Measurements from ENCODE around the gene SPOUT1.

Gene SPOUT1

DNA sequence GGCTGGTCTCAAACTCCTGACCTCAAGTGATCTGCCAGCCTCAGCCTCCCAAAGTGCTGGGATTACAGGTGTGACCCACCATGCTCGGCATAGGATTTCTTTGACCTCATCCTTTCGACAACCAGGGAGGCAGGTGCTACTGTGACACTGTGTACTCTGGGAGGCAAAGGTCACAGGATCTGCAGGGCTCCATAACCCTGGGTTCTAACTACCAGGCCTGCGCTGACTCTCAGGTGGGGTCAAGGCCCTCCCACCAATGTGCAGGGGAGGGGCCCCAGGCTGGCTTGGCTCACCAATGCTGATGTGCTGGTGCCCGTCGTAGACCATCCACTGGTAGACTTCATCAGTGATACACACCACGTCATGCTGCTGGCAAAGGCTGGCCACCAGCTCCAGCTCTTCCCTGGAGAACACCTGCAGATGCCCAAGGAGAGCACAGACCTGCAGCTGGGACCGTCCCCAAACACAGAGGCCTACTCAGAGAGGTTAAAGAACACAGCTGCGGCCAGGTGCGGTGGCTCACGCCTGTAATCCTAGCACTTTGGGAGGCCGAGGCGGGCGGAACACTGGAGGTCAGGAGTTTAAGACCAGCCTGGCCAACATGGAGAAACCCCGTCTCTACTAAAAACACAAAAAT, 7.0 kb upstream of the SPOUT1 start:
- DNase-seq (ENCODE audit: low read depth): no peak

DNA sequence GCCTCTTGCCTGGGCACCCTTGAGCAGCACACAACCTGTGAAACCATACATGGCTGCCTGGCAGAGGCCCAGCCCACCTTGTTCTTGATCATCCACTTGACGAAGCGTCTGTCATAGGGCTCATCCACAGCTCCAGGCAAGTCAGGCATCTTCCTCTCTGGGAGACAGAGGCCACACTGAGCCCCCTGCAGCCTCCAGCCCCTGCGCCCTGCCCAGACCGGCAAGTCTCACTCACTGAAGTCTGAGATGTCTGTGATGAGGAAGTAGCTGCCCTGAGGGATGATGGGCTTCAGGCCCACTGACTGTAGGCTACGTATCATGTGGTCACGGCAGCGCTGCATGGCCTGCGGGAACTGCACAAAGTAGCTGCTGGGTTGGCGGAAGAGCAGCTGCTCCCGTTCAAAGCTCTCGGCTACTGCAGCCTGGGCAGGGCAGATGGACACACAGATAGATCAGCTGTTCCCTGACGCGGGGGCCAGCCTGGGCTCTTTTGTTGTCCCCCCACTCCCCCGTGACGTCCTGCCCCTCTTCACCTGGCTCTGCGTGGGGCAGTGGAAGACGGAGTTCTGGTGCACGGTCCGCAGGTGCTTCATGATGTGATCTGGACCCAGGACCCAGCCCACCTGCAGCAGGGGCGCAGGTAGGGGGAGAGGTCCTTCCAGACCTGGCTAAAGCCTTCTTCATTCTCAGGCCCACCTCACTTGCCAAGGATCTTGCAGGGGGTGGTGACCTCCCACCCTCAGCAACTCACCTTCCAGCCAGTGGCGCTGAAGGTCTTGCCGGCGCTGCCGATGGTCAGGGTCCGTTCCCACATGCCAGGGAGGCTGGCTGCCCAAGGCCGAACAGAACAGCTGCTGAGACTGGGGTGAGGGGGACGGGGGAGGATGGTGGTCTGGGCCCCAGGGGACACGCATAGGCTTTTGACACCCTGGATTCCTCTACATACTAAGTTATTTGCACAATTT, 5.9 kb upstream of the SPOUT1 start:
- DNase-seq (ENCODE audit: low read depth): no peak

DNA sequence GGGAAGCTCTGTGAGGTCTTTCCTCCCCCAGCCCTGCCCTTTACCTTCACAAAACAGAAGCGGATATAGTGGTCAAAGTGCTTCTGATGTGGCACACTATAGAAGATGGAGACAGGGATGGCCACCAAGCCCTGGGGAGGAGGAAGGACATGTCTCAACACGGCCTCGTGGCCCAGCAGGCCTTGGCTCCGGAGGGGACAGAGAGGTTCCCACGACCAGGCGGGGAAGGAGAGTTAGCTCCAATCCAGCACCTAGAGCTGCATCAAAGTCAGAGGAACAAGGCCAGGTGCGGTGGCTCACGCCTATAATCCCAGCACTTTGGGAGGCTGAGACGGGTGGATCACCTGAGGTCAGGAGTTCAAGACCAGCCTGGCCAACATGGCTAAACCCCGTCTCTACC, 4.1 kb upstream of the SPOUT1 start:
- DNase-seq (ENCODE audit: low read depth): no peak

DNA sequence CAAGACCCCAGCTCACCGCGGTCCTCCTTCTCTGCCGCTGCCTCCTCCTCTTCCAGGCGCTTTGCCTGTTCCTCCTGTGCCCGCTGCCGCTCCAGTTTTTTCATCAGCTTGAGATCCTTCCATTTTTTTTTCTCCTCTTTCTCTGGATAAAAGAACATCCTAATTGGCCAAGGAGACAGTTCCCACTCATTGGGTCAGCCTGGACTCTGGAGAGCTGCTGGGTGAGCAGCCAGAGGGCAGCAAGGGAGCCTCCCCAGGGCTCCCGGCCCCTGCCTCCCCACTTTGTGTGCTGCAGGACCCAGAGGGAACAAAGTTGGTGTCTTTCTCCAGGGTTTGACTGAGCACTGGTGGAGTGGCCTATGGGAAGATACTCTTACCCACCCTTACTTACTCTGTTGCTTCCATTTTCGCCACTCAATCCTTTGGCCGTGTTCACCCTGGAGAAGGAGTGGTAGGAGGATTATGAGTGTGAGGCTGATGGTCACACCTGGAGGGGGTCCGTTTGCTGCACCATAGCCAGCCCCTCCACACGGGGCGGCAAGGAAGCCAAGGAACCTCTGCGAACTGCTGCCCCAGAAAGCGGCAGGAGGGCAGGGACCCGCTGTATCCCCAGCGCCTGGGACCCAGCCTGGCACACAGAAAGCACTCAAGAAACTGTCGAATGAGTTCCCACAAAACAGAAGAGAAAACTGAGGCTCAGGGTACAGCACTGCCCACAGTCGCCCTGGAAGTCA, 708 bp downstream of the SPOUT1 start:
- DNase-seq (ENCODE audit: low read depth): peak; percentile 26

DNA sequence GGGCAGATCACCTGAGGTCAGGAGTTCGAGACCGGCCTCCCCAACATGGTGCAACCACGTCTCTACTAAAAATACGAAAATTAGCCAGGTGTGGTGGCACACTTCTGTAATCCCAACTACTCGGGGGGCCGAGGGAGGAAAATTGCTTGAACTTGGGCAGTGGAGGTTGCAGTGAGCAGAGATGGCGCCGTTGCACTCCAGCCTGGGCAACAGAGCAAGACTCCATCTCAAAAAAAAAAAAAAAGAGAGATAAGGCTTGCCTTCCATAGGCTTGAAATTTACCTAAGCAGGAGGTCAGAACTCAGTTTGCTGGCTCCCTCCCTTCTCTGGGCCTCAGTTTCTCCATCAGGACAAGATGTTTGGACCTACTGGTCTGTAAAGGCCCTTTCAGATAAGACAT, 1.3 kb downstream of the SPOUT1 start:
- no peak for DNase-seq (ENCODE audit: low read depth)

DNA sequence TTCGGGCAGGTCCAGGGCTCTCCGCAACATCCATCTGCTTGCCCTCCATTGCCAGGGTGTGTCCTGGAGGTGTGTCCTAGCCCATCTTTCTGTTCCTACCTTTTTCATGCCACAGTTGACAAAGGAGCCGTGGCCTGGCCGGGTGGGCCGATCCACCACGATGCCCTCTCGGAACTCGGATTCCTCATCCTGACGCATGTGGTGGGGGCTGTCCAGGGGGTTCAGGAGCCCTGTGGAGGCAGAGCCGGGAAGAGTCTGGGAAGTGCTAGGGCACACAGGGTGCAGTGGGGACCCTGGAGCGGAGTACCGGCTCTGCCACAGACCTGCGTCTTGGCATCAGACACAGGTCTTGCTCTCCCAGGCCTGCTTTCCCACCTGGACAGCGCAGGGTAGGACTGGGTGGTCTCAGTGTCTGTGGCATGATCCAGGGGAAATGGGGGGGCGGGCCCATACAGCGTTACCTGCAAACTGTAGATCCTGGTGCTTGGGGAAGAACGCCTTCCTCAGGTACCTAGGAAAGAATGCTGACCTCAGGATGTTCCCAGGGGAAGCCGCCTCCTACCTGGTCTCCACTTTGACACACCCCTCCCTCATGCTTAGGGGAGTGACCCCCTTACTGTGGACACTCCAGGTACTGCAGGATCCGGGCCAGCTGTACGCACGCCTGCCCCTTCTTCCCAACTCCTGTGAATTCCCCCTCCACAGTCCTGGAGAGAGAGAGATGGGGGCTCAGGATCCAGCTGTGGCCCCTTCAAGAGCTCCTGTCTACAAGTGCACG, 3.5 kb downstream of the SPOUT1 start:
- peak; percentile 32 for DNase-seq (ENCODE audit: low read depth)

DNA sequence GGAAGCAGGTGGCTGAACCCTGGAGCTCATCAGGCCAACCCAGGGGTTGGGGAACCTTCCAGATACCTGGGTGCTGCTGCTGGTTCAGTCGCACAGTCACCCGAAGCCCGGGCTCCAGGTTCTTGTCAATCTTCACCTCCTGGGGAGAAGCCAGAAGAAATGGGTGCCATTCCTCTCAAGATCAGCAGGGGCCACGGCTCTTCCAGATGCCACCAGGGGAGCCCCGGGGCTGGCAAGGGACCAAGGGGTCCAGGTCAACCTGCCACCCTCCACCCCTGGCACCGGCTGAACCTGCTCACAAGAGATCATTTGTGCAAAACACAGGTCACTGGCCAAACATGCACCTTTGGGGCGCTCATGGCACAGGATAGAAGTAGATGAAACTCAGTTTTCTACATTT, 4.7 kb downstream of the SPOUT1 start:
- DNase-seq (ENCODE audit: low read depth): no peak

DNA sequence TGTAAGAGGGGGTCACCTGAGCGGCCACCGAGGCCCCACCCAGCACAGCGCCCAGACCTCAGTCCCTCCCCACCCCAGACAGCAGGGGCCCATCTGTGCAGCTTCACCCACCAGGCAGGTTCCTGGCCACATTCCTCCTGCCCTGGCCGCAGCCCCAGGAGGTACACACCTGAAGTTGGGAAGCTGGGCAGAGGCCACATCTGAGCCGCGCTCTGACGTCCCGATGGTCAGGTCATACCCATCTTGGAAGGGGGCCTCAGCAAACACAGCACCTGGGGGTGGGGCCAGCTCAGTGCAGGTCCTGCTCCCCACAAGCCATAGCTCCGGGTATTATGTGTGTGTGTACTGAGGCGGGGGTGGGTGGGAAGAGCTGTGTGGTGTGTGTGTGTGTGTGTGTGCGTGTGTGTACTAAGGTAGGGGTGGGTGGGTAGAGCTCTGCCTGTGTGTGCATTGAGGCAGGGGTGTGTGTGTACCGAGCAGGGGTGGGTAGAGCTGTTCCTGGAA, 5.6 kb downstream of the SPOUT1 start:
- no peak for DNase-seq (ENCODE audit: low read depth)

DNA sequence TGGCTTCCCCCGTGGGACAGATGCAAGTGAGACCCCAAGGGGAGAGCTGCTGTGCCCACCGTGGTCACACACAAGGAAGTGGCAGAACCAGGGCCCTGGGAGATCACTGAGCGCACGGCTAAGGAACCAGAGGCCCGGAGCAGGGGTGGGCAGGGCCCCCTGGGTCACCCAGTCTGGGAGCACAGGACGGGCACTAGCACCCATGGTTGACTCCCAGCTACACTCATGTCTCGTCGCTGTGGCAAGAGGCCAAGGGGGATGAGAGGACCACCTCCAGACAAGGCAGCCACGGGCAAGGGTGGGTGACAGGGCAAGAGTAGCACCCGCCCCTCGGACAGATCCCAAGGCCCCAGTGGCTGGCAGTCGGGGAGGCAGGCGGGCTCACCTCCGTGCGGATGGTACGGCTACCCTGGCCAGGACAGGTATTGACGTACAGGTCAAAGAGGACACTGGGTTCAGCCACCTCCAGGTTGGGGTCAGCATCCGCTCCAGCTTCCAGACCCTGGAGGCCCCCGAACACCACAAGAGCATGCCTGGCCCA, 6.2 kb downstream of the SPOUT1 start:
- DNase-seq (ENCODE audit: low read depth): no peak

DNA sequence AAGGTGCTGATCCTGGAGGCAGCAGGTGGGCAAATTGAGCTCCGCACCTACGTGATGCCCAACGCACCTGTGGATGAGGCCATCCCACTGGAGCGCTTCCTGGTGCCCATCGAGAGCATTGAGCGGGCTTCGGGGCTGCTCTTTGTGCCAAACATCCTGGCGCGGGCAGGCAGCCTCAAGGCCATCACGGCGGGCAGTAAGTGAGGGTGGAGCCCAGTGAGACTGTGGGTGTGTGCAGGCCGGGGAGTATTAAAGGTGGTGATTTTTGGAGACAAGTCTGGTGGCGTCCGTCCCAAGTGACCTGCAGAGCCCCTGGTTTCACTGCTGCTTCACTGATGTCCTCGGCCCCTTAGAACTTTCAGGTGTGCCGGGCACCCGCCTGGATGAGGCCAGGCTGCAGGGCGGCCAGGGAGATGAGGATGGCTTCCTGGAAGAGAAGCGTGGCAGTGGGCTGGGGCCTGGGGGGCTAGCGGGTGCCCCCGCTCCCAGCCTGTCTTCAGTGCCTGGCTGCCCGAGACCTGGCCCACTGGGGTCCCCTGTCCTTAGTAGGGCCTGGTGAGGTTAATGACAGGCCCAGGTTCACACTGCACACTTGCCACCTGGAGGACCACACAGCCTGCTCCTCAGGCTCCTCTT, 7.1 kb downstream of the SPOUT1 start:
- DNase-seq (ENCODE audit: low read depth): no peak

DNA sequence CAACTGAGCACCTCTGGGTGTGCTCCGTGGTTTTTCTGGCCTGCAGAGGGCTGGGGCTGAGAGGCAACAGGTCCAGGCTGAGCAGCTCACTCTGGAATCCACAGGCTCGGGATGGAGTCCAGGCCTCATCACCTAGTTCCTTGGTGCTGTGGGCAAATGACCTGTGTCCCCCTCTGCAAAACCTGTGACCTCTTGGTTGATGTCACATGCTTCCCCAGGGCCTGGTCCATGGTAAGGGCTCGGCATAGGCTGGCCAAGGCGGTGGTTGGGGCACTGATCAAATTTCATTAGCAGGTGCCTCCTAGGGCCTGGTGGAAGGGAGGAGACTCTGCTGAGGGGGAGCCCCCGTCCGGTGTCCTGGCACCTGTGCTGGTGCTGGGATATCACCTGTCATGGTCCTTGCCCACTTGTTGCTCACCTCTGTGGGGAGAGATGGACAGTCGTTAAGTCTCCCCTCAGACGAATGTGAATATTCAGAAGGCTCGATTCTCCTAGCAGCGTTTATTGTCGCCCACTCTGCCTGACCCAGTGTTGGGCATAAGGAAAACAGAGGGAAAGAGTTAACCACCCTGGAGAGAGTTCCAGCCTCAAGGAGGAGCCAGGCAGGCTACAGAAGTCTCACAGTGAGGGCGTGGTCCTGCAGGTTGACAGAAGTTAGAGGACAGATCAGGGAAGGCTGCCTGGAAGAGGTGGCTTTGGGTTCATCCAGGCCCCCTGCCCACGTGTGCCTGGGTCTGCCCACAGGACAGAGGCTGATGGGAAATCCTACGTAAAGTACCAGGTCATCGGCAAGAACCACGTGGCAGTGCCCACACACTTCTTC, 7.8 kb downstream of the SPOUT1 start:
- DNase-seq (ENCODE audit: low read depth): no peak

DNA sequence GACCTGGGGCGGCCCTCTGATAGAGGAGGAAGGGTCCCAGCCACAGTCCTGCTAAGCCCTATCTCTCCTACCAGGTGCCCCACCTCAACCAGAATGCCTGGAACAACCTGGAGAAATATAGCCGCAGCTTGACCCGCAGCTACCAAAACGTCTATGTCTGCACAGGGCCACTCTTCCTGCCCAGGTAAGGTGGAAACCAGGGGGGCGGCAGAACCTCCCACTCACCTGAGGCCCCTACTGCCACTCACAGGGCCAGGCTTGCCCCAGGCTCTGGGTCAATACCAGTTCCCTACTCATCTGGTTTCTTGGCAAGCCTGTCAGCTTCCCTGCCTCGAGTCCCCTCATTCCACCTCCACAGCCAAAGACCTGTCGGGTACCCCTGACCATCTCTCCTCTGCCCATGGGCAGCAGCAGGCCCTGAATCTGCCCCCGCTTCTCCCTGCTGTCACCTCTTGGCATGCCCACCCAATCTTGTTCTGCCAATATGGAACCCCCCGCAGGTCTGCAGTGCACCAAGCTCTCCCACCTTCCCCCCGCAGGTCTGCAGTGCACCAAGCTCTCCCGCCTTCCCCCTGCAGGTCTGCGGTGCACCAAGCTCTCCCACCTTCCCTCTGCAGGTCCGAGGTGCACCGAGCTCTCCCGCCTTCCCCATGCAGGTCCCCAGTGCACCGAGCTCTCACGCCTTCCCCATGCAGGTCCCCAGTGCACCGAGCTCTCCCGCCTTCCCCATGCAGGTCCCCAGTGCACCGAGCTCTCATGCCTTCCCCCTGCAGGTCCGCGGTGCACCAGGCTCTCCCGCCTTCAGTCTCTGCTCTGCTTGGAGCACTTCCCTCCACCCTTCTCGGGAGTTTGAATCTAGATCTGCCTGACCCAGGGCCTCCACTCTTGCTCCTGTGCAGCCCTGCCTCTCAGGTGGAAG, 8.7 kb downstream of the SPOUT1 start:
- DNase-seq (ENCODE audit: low read depth): no peak

DNA sequence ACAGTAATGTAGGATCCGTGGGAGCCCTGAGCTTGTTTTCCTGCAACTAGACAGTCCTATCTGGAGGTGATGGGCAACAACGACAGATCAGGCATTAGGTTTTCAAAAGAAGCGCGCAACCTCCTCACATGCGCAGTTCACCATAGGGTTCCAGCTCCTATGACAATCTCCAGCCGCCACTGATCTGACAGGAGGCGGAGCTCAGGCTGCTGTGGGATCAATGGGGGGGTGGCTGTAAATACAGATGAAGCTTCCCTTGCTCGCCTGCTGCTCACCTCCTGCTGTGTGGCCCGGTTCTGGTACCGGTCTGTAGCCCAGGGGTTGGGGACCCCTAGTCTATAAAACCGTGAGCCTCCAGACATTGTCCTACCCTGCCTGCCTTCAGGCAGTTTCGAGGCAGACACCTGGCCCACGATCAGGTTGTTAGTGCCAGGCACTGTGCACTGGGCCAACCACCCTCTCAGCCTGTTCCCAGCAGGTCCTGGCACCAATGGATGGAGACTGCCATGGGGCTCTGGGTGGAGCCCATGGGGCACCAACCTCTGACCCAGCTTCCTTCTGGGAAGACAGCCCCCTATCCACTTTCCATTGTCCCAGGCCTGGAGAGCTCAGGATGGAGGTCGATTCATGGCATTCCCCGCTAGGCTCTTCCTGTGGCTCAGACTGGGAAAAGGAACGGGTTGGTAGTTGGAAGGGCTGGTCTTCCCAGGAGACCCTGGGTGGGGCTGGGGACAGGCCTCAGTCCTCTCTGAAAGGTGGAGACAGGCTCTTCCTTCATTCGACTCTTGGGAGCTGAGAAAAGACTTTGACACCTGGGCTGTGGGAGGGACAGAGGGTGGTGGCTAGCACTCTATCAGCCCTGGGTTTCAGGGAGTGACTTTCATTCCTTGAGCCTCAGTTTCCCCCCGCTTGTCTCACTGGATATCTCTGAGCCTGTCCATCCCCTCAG, 9.6 kb downstream of the SPOUT1 start:
- DNase-seq (ENCODE audit: low read depth): peak; percentile 26

DNA sequence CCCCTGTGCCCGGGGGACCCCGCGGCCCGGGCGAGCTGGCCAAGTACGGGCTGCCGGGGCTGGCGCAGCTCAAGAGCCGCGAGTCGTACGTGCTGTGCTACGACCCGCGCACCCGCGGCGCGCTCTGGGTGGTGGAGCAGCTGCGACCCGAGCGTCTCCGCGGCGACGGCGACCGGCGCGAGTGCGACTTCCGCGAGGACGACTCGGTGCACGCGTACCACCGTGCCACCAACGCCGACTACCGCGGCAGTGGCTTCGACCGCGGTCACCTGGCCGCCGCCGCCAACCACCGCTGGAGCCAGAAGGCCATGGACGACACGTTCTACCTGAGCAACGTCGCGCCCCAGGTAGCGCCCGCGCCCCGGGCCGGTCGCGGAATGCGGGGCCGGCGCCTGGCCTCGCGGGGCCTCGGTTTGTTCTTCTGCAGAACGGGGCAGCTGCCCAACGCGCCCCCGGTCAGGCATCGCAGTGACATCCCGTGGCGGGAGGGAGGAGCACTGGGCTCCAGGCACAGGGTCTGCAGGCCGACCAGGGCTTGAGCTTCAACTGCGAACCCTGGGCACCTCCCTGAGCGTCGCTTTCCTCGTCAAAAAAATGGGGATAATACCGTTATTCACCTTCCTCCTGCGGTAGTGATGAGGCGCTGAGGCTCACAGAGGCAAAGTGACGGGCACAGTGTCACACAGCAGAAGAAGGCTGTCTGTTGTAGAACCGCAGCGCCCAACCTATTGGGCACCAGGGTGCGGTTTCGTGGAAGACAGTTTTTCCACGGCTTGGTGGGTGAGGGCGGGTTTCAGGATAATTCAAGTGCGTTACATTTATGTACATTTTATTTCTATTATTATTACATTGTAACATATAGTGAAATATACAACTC, 10.5 kb downstream of the SPOUT1 start:
- peak; percentile 58 for DNase-seq (ENCODE audit: low read depth)

DNA sequence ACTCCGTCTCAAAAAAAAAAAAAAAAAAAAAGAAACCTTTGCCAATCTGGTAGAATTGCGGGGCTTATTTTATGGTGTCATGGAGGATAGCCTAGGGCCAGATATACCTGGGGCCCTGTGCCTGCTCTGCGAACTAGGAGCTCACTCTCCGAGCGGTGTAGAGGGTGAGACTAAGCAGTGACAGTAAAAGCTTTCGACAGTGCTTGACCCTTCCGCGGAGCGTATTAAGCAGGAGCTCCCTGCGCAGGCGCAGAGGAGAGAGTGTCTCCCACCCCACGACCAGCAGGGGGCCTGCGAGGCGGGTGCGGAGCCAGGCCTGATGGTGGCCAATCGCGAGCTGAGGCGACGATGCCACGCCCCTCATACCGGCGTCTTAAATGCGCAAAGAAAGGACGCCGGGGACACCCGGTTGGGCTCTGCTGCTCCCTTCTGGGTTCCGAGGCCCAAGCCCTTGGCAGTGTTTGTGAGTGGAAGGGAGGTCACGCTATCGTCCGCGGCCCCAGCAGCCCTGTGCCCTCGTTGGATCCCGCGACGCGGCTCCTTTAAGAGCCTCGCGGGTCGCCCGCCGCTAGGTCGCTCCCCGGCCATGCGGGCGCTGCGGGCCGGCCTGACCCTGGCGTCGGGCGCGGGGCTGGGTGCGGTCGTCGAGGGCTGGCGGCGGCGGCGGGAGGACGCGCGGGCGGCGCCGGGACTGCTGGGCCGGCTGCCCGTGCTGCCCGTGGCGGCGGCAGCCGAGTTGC, 11.3 kb downstream of the SPOUT1 start, which contains the start of gene ENDOG:
ENDOG (plus strand) TSS at position 402 of the 740 bp plus-strand sequence; CDS start at position 587, 185 bp downstream.
- peak; percentile 97 for DNase-seq (ENCODE audit: low read depth)

DNA sequence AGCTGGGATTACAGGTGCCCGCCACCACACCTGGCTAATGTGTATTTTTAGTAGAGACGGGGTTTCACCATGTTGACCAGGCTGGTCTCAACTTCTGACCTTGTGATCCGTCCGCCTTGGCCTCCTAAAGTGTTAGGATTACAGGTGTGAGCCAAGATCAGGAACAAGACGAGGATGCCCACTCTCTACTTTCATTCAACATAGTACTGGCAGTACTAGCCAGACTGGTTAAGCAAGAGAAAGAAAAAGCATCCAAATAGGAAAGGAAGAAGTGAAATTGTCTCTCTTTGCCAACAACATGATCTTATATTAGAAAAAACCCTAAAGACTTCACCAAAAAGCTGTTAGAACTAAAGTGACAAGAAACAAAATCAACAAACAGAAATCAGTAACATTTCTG, 18.7 kb downstream of the SPOUT1 start:
- no peak for DNase-seq (ENCODE audit: low read depth)
